Stimulated activated CD8-positive, alpha-beta memory T cell treated with anti-CD3 and anti-CD28 coated beads, Interleukin-2, amount 100 ng/mL, for 1 hour (primary cell): ENCODE results near the gene C10orf90.

Source experiments
- DNase-seq, 2 donors: peaks; one replicate each; pipeline ENCODE4 v3.0.0-alpha.2; 2020; ENCODE audit warnings: low read depth in 2 of 2

Gene C10orf90

GRCh38 chr10:126673565-126673964, 3.1 kb upstream of the C10orf90 start:
- no peak for DNase-seq

DNA sequence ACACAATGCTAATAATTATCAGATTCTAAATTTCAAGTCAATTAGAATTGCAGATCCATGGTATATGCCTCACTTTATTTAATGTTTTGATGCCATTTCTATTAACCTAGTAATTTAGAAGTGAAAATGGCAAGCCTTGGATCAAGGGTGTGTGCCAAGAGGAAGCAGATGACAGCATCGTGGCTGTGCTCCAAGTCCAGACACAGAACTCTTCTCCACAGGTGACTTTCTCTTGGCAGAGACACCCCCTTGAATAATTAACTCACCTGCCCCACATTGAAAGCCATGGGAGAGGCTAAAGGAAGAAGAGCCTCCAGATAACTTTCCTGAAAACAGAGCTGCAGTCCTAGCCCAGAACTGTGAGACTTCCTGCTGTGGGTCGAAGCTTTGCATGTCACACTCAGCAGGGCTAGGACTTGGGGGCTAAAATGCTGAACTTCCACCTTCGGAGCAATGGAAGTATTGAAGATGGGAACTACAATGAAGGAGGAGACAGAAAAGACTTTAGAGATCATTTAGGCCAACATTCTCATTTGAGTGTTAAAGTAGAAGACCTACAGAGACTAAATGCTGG, 996 bp upstream of the C10orf90 start:
- no peak for DNase-seq

GRCh38 chr10:126670895-126671261, 385 bp upstream of the C10orf90 start:
- no peak for DNase-seq

GRCh38 chr10:126669168-126669567, 1.3 kb downstream of the C10orf90 start:
- no peak for DNase-seq

- no peak for DNase-seq
These were observed 2.0 kb downstream of the C10orf90 start for GRCh38 chr10:126668505-126668904.

DNA sequence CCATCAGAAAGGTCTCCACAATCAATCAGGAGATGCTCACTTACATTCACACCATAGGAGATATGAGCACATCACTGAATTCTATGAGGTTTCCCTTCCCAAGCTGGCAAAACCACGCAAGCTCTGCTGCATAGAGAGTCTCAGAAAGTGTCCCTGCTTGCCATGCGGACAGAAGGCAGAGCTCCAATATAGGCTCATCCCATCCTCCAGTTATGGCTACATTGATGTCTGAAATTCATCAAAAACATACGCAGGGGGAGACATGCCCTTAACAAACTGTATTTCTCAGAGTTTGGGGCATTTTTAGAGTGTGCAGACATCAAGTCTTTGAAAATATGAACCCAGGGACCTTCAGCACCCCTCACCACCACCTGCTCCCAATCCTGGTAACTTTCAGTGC, 2.9 kb downstream of the C10orf90 start:
- no peak for DNase-seq

- DNase-seq, result no peak
These were observed 5.3 kb downstream of the C10orf90 start for GRCh38 chr10:126665207-126665606.

DNA sequence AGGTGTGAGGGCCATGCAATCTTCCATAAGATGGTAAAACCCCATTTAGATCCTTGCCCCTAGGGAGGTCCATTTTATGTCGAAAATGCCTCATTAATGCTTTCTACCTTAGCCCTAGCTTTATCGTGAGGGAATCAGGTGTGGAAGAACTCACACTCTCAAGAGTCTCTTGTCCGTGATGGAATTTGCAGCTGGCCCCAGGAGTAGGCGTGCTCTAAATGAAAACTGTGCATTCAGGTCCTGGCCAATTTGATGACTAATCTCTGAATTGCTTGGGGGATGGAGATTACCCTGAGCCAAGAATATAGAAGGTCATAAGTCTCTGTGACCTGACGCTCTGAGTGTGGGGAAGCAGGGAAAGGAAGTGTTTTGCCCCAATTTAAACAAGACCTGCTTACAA, 6.6 kb downstream of the C10orf90 start:
- DNase-seq, result no peak

DNA sequence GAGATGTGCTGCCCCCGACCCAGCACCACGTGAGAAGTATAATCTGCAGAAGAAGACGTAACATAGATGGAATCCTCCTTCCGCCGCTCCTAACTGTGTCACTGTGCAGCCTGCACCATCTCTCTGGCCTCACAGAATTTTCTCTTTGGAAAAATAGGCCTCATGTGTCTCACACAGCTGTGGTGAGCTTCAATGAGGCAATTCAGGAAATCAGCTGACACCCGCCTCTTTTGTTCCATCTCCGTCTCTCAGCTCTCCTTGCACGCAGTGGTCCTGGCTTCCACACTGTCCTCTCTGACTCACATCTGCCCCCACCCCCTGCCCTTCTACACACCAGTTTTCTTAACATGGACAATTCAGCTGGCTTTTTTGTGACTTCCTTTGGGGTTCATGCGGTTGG, 7.2 kb downstream of the C10orf90 start:
- DNase-seq, result no peak

DNA sequence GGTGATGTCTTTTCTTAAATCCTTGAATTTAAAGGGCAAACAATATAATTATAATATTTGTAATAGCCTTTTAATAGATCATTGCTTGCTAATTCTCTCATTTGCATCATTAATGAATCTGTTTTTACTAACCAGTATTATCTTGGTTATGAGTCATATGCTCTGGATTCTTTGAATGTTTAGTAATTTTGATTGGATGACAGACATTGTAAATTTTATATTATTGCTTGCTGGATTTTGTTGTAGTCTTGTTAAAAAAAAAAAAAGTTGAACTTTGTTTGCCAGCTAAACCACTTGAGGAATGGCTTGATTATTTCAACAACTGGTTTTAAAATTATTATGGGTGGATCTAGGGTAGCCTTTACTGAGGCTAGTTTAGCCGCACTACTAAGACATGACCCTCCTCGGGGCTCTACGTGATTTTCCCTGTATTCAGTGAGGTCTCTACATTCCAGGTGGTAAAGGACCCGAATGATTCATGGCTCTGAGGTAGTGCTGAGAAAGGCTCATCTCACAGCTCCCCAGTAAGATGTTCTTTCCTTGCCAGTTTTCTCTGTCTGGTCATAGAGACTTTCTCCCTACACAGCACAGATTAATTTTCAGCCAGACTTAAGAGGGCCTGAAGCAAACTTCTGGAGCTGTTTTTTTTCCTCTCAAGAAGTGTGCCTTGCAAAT, 8.5 kb downstream of the C10orf90 start:
- DNase-seq, result no peak

DNA sequence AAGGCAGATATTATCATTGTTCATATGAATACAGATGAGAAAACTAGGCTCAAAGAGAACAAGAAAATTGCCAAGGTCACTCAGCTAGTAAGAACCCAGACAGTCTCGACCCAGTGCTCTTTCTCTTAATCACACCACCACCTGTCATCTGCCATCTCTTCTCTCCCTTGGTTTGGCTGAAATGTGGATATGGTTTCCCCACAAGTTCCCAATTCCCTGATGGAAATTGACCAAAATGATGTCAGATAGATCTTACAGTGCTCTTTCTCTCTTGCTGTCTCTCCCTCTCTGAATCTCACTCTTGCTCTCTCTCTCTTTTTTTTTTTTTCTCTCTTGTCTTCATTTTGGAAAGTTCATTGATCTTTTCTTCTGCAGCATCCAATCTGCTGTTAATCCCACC, 9.1 kb downstream of the C10orf90 start:
- no peak for DNase-seq

- no peak for DNase-seq
These were observed 10.7 kb downstream of the C10orf90 start for GRCh38 chr10:126659750-126660149.

GRCh38 chr10:126658928-126659327, 11.6 kb downstream of the C10orf90 start:
- DNase-seq, result no peak

DNA sequence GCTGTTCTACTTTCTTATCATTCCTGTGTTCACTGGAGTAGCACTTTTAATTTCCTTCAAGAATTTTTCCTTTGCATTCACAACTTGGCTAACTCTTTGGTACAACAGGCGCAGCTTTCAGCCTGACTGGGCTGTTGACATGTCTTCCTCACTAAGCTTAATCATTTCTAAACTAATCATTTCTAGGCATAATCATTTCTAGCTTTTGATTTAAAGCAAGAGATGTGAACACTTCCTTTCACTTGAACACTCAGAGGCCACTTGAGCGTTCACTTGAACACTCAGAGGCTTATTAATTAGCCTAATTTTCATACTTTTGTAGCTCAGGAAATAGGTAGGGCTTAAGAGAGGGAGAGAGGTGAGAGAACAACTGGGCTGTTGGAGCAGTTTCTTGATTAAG, 15.9 kb downstream of the C10orf90 start:
- DNase-seq, result no peak

DNA sequence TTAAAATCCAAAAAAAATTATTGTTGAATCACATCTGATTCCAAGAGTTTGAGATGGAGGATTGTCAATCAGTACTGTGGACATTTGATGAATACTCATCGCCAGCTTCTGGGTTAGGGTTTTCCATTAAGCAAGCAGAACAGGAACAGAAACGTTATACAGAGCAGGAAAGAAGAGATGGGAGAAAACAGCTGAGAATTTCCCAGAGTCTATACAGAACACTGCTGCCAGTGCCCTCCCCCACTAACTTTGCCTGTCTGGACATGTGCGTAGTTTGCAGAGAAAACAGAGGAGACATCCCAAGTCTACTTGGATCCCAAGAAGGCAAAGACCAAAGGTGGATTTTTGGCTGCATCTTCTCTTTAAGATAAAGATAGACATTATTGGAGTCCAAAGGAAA, 19.0 kb downstream of the C10orf90 start:
- DNase-seq, result no peak

DNA sequence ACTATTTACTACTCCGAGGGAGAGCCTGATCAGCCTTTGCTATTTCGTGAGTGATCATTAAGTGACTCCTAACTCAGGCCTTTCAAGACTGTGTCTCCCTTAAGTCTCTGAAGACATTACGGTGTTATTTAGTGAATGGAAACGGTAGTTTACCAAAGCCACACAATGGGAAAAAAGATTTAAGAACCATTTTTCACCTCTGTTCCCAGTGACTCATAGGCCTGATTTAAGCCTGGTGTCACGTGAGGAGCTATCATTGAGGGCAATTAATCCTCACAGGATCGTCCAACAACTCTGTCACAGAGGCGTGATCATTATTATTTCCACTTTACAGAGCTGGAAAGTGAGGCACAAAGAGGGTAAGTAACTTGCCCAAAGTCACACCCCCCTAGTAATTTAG, 20.3 kb downstream of the C10orf90 start:
- no peak for DNase-seq

DNA sequence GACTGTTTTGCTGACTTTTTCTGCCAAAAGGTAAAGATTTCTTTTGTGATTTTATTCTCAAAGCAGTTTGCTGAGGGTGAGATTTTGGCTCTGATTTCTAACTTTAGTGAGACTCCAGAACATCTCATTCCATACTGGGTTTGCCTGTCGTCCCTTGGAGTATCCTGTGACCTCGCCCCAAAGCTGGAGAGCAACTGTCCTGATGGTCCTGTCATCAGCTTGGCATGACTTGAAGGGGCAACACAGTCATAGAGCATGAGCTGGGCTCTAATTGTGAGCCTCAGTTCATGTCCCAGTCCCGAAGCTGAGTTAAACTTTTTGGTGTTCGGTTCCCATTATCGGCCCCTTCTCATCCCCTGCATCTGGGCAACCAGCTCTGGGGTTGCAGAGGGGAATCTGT, 23.4 kb downstream of the C10orf90 start:
- no peak for DNase-seq

DNA sequence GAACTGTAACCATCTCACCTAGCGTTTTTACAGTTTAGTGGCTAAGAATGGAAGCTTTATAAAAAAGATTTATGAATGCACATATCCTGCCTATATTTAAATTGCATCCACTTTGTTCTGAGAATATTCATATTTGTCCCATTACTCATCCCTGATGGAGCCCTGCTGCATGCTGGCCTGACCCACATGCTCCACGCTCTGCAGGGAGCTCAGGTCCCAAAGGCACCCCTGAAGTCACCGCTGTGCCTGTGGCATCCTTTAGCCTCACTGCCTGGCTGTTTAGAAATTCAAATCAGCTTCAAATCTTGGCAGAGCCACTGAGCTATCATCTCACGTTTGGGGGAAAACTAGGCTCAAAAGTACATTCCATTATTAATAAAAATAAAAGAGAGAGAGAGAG, 24.4 kb downstream of the C10orf90 start:
- no peak for DNase-seq

GRCh38 chr10:126640401-126640800, 30.1 kb downstream of the C10orf90 start:
- DNase-seq, result no peak

GRCh38 chr10:126639084-126639483, 31.4 kb downstream of the C10orf90 start:
- DNase-seq, result no peak

DNA sequence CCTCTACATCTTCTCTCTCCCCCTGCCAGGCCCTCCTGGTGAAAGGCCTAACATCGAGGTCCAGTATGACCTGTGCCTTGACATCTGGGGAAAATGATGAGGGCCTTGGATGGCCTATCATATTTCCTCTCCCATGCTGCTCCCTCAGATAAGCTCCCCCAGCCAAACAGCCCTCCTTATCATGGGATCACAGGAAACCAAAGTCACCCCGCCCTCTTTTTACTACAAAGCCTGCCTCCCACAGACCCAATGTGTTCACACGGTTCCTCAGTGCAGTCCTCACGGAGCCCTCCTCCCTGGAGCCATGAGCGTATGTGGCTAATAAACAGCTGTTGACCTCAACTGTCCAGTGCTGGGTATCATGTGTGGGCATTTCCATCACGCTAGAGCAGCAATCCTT, 32.0 kb downstream of the C10orf90 start:
- DNase-seq, result no peak

GRCh38 chr10:126637501-126637900, 33.0 kb downstream of the C10orf90 start:
- no peak for DNase-seq

GRCh38 chr10:126634911-126635310, 35.6 kb downstream of the C10orf90 start:
- no peak for DNase-seq

- no peak for DNase-seq
These were observed 36.1 kb downstream of the C10orf90 start for GRCh38 chr10:126634347-126634746.
